SK-N-SH (cell line): Measurements from ENCODE around the gene IL22RA1. TPM values are rescaled to one million over a fixed set of nuclear protein-coding genes. Genes with fewer than 3 reads are reported as not detected.

Experiments used
- CTCF ChIA-PET: fragments of 300-600, 350-600 bp; formaldehyde crosslinking; extraction: SDS; loops from one replicate; lab custom pipeline; 2021; lab: Yijun Ruan, JAX
- POLR2A ChIA-PET: fragments of 350-600 bp; sonication (Branson Sonifier 250); formaldehyde crosslinking; extraction: SDS; loops from one replicate; lab custom pipeline; 2020; ENCODE audit warnings: antibody characterized with exemption, inconsistent platforms; lab: Yijun Ruan, JAX
- DNase-seq: peaks from one replicate; pipeline ENCODE4 v3.0.0; 2012
- H2AFZ ChIP-seq: fragments of 200-600 bp; sonication (generic); 2 replicates; pipeline ENCODE4 v1.8.1; 2016; ENCODE audit warnings: antibody characterized with exemption, mild to moderate bottlenecking, low read depth
- H3F3A ChIP-seq: fragments of 200-600 bp; sonication (generic); replicated peaks from 2 replicates; pipeline ENCODE3; 2016; ENCODE audit warnings: antibody characterized with exemption, mild to moderate bottlenecking; ENCODE audit not compliant: insufficient read depth
- H3K27ac ChIP-seq, 2 experiments: fragments of 200-500 bp in 1 of 2; fragments of 200-600 bp in 1 of 2; sonication (Bioruptor generic) in 1 of 2; sonication (generic), shearing (Covaris generic) in 1 of 2; 2 replicates each; pipeline versions ENCODE4 v1.5.1 to v1.6.1; 2014 to 2016; ENCODE audit warnings: low read depth in 2 of 2, inconsistent platforms in 1 of 2, low read length in 1 of 2, mild to moderate bottlenecking in 1 of 2, mixed read lengths in 1 of 2
- H3K27me3 ChIP-seq: fragments of 200-600 bp; sonication (generic), shearing (Covaris generic); 2 replicates; pipeline ENCODE4 v1.6.1; 2016; ENCODE audit warnings: mixed run types; ENCODE audit not compliant: insufficient read depth
- H3K36me3 ChIP-seq, 2 experiments: fragments of 200-500 bp in 1 of 2; fragments of 200-600 bp in 1 of 2; sonication (Bioruptor generic) in 1 of 2; sonication (generic) in 1 of 2; replicated peaks in 1 of 2; 2 replicates each; pipeline versions ENCODE3 to v1.5.1; 2014 to 2016; ENCODE audit warnings: low read length in 1 of 2, mild to moderate bottlenecking in 1 of 2; ENCODE audit not compliant: insufficient read depth in 2 of 2, control insufficient read depth in 1 of 2
- H3K4me1 ChIP-seq, 2 experiments: fragments of 200-500 bp in 1 of 2; fragments of 200-600 bp in 1 of 2; sonication (Bioruptor generic) in 1 of 2; sonication (generic), shearing (Covaris generic) in 1 of 2; 2 replicates each; pipeline versions ENCODE4 v1.5.1 to v1.6.1; 2014 to 2016; ENCODE audit warnings: low read depth in 1 of 2, low read length in 1 of 2, mixed run types in 1 of 2; ENCODE audit not compliant: insufficient read depth in 2 of 2, control insufficient read depth in 1 of 2
- H3K4me2 ChIP-seq: fragments of 200-600 bp; sonication (generic), shearing (Covaris generic); 2 replicates; pipeline ENCODE4 v1.6.1; 2017; ENCODE audit warnings: mixed run types
- H3K4me3 ChIP-seq, 2 experiments: fragments of 200-500 bp in 1 of 2; fragments of 200-600 bp in 1 of 2; sonication (Bioruptor generic) in 1 of 2; sonication (generic), shearing (Covaris generic) in 1 of 2; 2 replicates each; pipeline versions ENCODE4 v1.5.1 to v1.8.1; 2014 to 2016; ENCODE audit warnings: low read depth in 2 of 2, inconsistent platforms in 1 of 2, low read length in 1 of 2, mild to moderate bottlenecking in 1 of 2, mixed read lengths in 1 of 2, moderate library complexity in 1 of 2
- H3K79me2 ChIP-seq: fragments of 200-600 bp; sonication (generic); 2 replicates; pipeline ENCODE4 v1.8.1; 2017; ENCODE audit warnings: mild to moderate bottlenecking; ENCODE audit not compliant: insufficient read depth
- H3K9ac ChIP-seq: fragments of 200-600 bp; sonication (generic); 2 replicates; pipeline ENCODE4 v1.6.1; 2017; ENCODE audit warnings: mixed run types
- H3K9me2 ChIP-seq: fragments of 200-600 bp; sonication (generic); 2 replicates; pipeline ENCODE4 v1.6.1; 2017; ENCODE audit warnings: mixed run types
- H3K9me3 ChIP-seq: fragments of 200-600 bp; sonication (generic); 2 replicates; pipeline ENCODE4 v1.6.1; 2017; ENCODE audit warnings: mixed run types, mild to moderate bottlenecking, moderate library complexity
- H4K20me1 ChIP-seq: fragments of 200-600 bp; sonication (generic); 2 replicates; pipeline ENCODE4 v1.6.1; 2017; ENCODE audit warnings: mild to moderate bottlenecking, mixed run types; ENCODE audit not compliant: insufficient read depth
- EP300 ChIP-seq, 2 experiments: IDR thresholded peaks; 2 replicates each; pipeline versions ENCODE4 v1.4.0 to v1.6.1; 2012; ENCODE audit warnings: borderline replicate concordance in 1 of 2, low read depth in 1 of 2, low read length in 1 of 2
- FOSL2 ChIP-seq: IDR thresholded peaks from 2 replicates; pipeline ENCODE4 v1.4.0; 2012; ENCODE audit warnings: low read depth, mild to moderate bottlenecking, moderate library complexity, borderline replicate concordance
- FOXJ3 ChIP-seq: sonication (generic); formaldehyde crosslinking; IDR thresholded peaks from 2 replicates; pipeline ENCODE4 v1.5.1; 2020; ENCODE audit warnings: mild to moderate bottlenecking, missing genetic modification reagents
- FOXM1 ChIP-seq: IDR thresholded peaks from 2 replicates; pipeline ENCODE4 v1.4.0; 2012; ENCODE audit warnings: low read depth, mild to moderate bottlenecking
- GABPA ChIP-seq: IDR thresholded peaks from 2 replicates; pipeline ENCODE4 v1.4.0; 2012; ENCODE audit warnings: low read depth, mild to moderate bottlenecking
- JUND ChIP-seq: IDR thresholded peaks from 2 replicates; pipeline ENCODE4 v1.4.0; 2012
- MAX ChIP-seq: IDR thresholded peaks from 2 replicates; pipeline ENCODE4 v1.4.0; 2012; ENCODE audit warnings: low read depth
- PBX3 ChIP-seq: IDR thresholded peaks from 2 replicates; pipeline ENCODE4; 2012
- RCOR1 ChIP-seq: fragments of 150-350 bp; IDR thresholded peaks from 2 replicates; pipeline ENCODE4 v1.6.1; 2017; ENCODE audit warnings: antibody characterized with exemption, low read length
- SIN3A ChIP-seq: IDR thresholded peaks from 2 replicates; pipeline ENCODE4 v1.6.1; 2012; ENCODE audit warnings: low read depth, mild to moderate bottlenecking, low read length, moderate library complexity, borderline replicate concordance
- SMC3 ChIP-seq: IDR thresholded peaks from 2 replicates; pipeline ENCODE4 v1.6.1; 2012; ENCODE audit warnings: low read depth, low read length, improper control_type of control experiment
- TAF1 ChIP-seq: IDR thresholded peaks from 2 replicates; pipeline ENCODE4 v1.6.1; 2012; ENCODE audit warnings: low read depth, mild to moderate bottlenecking, low read length, moderate library complexity, borderline replicate concordance
- TCF12 ChIP-seq: IDR thresholded peaks from 2 replicates; pipeline ENCODE4 v1.4.0; 2012
- ZBTB33 ChIP-seq: IDR thresholded peaks from 2 replicates; pipeline ENCODE4 v1.4.0; 2012; ENCODE audit warnings: low read depth, borderline replicate concordance
- WGBS: methylation state at CpG from one replicate; pipeline ENCODE4 v1.1.6; 2017; ENCODE audit warnings: low lambda C conversion rate; 5-methylcytosine and 5-hydroxymethylcytosine counted together
- polyA plus RNA-seq, 3 experiments: library from polyadenylated mRNA; depleted of rRNA; stranded (reverse); fragments of >200 nt; gene quantifications; 2 replicates each; pipeline ENCODE4 v1.2.3, GENCODE V29; 2012

The IL22RA1 gene
- polyA plus RNA-seq, 1 of the 3 experiments (the other 2 are of a cell fraction) = 0.03 TPM

GRCh38 chr1:24139841-24140425, 3.0 kb downstream of the IL22RA1 start:
- Histone ChIP-seq H3K27ac (no peak overlapping the region), H3K4me1 (no peaks in the 10 kb centered on the region), H3K9me3 (no peaks in the 10 kb centered on the region), H3K4me2 (no peak overlapping the region), H4K20me1 (no peaks in the 10 kb centered on the region), H3K79me2 (no peaks in the 10 kb centered on the region), H3F3A (no peaks in the 10 kb centered on the region), H3K27me3 (peaks cover 5% of the 10 kb centered on the region; the same call in 1 of the 2 replicates), H2AFZ (no peak overlapping the region), H3K9me2 (no peaks in the 10 kb centered on the region), H3K4me3 (no peak overlapping the region), H3K9ac (no peak overlapping the region), H3K36me3 (no peaks in the 10 kb centered on the region)
- TF ChIP-seq SIN3A (no peak), TAF1 (no peak), EP300 (IDR thresholded peaks at IDR 0.05; ENCODE audit: borderline replicate concordance in 1 of 2, low read depth in 1 of 2, low read length in 1 of 2) (no peak), FOSL2 (no peak), ZBTB33 (no peak), FOXM1 (no peak), MAX (no peak), GABPA (no peak), JUND (no peak), FOXJ3 (CRISPR knock-in tag) (no peak)
- WGBS = 76% methylated on average over 11 of the region's 11 CpGs
- DNase-seq = no peak
- ChIA-PET CTCF (interaction anchor here (1.4 to 4.1 kb wide), 2 partner anchors 11 to 68 kb away, joined by 4 to 32 read pairs; no protein-coding TSS in a partner anchor), POLR2A (no interaction called here)

- Histone ChIP-seq H2AFZ (no peak overlapping the region), H3K79me2 (no peaks in the 10 kb centered on the region), H3K27me3 (peaks cover 5% of the 10 kb centered on the region; the same call in 1 of the 2 replicates)
- POLR2A ChIA-PET = no interaction called here
- TF ChIP-seq JUND (no peak), SMC3 (no peak), TCF12 (no peak), RCOR1 (no peak), FOXM1 (no peak), PBX3 (no peak)
- TF ChIP-seq, all 33 proteins: peak for 0
- WGBS = 24% methylated on average over 2 of the region's 2 CpGs
- no peak overlapping the region for H3K4me2 ChIP-seq
- H3K9me3 ChIP-seq = no peaks in the 10 kb centered on the region
- H3K9me2 ChIP-seq = no peaks in the 10 kb centered on the region
- no peak overlapping the region for H3K27ac ChIP-seq
- CTCF ChIA-PET = interaction anchor here (4.1 kb wide), 1 partner anchor 12 kb away, joined by 32 read pairs; no protein-coding TSS in a partner anchor
- H4K20me1 ChIP-seq = no peaks in the 10 kb centered on the region
- H3K9ac ChIP-seq = no peak overlapping the region
- H3K36me3 ChIP-seq = no peaks in the 10 kb centered on the region
- no peaks in the 10 kb centered on the region for H3F3A ChIP-seq
- H3K4me3 ChIP-seq = no peak overlapping the region
- DNase-seq = no peak
- H3K4me1 ChIP-seq = no peaks in the 10 kb centered on the region
Measured at GRCh38 chr1:24139222-24139489, 3.8 kb downstream of the IL22RA1 start.
